GM21576 (cell line): ENCODE measurements around the gene SNX20.
A peak's percentile ranks its signal among the peaks of the same experiment; 100 is the strongest.

Source experiments
- ATAC-seq: cut with Tn5 transposase; IDR thresholded peaks from one replicate; pipeline ENCODE4 v1.9.1; 2021; ENCODE audit warnings: mild to moderate bottlenecking, moderate library complexity; ENCODE audit not compliant: unreplicated experiment

SNX20 gene, protein sequence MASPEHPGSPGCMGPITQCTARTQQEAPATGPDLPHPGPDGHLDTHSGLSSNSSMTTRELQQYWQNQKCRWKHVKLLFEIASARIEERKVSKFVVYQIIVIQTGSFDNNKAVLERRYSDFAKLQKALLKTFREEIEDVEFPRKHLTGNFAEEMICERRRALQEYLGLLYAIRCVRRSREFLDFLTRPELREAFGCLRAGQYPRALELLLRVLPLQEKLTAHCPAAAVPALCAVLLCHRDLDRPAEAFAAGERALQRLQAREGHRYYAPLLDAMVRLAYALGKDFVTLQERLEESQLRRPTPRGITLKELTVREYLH

DNA sequence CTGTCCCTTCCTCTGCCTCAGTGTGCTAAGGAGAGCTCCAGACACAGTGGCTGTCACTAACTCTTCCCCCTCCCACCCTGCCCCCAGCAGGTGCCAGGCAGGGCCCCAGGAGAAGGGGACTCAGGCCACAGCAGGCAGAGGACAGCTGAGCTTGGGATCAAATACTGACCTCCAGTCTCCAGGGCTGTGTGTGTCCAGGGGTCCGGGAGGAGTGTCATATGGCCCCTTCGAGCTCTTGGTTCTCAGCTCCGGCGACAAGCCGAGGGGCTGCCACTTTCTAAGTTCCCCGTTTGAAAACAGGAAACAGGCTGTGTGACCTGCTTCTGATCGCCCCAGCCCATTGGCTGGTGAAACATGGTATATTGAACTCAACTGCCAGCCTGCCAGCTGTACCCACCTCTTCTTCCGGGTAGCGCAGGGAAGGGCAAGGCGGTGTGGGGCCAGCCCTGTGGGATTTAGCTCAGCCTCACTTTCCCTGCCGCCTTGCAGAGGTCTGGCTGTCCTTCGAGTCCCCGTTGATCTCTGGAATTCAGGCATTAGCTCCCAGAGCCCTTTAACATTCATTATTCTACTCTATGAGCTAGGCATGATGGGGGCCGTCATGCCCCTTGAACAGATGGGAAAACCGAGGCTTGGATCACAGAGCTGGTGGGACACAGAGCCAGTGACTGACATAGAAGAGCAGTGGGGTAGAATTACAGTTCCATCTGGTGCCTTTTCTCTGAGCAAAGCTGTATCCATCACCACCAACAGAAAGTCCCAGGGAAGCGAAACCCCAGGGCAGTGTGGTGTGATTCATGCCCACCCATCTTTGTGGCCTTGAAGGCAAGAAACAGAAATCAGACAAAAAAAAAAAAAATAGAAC lies at the start of gene SNX20:
Gene SNX20, minus strand, starts transcription at position 292 of the 865 bp plus-strand sequence. CDS start 3,786 bp downstream, outside the sequence.
- ATAC-seq = peak; percentile 56

GRCh38 chr16:50724306-50724705 lies 43.2 kb upstream of the SNX20 start:
- no peak for ATAC-seq

DNA sequence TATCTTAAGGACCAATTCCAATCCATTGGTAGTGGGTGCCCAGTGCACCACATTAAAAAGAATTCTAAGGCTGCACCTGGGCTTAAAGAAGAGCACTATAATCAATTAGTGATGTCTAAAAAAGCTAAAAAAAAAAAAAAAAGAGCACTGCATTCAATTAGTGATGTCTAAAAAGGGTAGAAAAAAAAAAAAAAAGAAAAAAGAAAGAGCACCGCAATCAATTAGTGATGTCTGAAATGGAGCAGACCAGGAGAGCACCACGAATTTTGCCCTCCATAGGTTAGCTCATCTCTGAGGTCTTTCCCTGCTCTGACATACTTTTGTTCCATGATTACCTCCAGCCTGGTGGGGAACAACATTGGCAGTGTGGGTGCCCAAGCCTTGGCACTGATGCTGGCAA lies 41.8 kb upstream of the SNX20 start:
- no peak for ATAC-seq

- ATAC-seq = no peak
Observed at GRCh38 chr16:50722405-50722737, 41.3 kb upstream of the SNX20 start.

DNA sequence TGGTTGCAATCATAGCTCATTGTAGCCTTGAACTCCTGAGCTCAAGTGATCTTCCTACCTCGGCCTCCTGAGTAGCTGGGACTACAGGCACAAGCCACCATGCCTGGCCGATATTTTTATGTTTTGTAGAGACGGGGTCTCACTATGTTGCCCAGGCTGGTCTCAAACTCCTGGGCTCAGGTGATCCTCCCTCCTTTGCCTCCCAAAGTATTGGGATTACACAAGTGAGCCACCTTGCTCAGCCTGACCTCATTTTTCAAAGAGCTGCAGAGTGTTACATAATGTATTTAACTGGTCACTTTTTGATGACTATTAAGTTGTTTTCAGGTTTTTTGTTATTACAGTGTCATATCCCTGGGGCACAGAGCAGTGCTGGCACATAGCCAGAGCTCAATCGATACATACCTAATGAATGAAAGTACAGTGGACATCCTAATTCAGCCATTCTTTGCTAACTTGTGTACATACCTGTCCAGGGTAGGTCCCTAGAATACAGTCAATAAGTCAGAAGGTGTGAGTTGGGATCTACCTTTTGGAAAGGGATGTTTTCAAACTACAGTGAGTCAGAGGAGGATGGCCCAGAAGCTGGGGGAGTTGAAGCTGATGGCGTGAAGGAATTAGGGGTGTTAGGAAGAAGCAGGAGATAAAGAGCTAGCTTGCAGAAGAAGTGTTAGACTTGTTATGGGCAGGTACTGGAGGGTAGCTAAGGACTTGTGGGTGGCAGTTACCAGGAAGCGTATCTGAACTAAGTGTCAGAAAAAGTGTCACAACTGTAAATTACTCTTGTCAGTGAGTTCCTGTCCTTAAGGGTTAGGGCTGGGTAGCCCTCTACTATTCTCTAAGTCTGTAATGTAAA lies 40.7 kb upstream of the SNX20 start:
- ATAC-seq = no peak

DNA sequence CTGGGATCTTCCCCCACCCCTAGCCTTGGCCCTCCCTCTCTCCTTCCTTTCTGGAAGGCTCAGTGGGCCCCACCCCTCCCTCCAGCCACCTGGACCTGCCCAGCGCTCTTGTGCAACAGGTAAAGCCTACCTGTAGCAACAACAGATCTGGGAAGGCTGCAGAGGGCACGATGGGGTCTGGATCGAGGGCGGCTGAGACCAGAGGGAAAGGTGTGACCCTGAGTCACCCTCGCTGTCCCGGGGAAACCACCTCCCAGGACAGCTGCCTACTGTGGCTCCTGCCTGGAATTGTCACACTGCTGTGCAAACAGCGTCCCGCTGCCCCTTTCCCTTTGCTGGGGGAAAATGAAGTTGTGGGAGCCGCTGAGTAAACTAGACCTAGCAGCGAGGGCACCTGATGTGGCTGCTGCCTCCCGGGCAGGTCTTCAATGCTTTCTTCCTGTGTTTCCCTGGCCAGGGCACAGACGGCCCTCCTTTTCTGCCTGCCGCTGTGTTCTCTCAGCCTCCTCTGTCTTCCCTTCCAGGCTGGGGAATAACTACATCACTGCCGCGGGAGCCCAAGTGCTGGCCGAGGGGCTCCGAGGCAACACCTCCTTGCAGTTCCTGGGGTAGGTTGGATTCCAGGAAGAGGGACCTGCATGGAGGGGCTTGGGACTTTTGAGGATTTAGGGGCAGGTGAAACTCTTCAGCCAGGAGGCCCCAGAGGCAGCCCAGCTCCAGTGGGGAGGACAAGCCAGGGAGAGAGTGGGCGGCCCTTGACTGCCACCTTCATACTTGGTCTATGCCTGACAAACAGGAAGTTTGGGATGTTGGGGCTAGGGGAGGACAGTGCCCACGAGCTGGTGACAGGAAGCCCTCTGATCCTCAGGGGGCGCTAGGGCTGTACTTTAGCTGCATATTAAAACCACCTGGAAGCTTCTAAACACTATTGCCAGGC lies 38.6 kb upstream of the SNX20 start:
- no peak for ATAC-seq

GRCh38 chr16:50718761-50719400 lies 37.8 kb upstream of the SNX20 start:
- ATAC-seq = no peak

DNA sequence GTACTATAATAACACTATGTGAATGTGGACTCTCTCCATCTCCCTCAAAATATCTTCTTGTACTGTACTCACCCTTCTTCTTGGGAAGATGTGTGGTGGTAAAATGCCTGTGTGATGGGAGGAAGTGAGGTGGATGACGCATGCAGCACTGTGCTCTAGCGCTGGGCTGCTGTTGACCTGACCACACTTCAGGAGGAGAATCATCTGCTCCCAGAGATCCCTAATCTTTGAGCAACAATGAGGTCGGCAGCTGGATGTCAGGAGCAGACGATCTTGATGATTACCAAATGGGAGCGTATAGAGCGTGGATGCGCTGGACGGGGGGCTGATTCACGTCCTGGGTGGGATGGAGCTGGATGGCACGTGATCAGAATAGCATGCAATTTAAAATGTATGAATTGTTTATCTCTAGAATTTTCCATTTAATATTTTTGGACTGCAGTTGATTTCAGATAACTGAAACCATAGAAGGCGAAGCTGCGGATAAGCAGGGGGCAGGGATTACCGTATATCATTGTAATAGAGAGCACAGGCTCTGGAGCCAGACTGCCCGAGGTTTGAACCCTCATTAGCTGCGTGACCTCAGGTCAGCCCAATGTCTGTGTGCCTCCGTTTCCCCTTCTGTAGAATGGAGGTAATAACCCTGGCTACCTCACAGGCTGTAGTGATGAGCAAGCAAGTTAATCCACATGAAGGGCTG lies 37.1 kb upstream of the SNX20 start:
- no peak for ATAC-seq

- ATAC-seq = no peak
Observed at GRCh38 chr16:50717494-50717893, 36.4 kb upstream of the SNX20 start.

DNA sequence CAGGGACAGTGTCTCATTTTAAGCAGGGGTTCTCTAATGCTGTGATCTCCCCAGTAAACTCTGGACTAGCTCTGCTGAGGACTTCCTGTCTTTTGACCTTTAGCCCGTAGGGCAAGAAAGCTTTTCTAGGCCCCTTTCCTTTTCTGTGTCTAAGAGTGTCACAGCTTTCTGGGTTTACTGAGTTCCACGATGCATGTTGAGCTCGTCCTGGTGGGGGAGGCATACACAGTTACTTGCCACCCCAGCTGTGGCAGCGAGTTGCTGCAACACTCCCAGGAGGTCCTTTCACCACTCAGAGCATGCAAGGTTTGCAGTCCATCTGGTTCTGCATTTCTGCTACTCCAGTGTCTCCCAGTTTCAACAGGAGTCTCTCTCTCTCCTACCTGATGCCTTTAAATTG lies 36.0 kb upstream of the SNX20 start:
- ATAC-seq = no peak

- ATAC-seq = no peak
Observed at GRCh38 chr16:50712956-50713355, 31.8 kb upstream of the SNX20 start.

DNA sequence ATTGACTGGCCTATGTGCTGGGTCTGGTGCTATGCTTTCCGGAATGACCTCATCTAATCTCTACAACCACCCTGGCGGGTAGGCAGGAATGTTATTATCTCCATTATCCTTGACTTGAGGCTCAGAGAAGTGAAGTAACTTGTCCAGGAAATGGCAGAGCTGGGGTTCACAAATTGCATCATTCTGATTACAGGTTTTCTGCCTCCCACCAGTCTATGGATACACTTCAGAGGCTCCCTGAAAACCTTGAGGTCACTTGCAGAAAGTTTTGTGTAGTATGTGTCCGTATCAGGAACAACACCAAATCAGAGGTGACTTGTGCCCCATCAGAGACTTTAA lies 31.4 kb upstream of the SNX20 start:
- ATAC-seq = no peak

GRCh38 chr16:50711862-50712559 lies 30.9 kb upstream of the SNX20 start:
- no peak for ATAC-seq

DNA sequence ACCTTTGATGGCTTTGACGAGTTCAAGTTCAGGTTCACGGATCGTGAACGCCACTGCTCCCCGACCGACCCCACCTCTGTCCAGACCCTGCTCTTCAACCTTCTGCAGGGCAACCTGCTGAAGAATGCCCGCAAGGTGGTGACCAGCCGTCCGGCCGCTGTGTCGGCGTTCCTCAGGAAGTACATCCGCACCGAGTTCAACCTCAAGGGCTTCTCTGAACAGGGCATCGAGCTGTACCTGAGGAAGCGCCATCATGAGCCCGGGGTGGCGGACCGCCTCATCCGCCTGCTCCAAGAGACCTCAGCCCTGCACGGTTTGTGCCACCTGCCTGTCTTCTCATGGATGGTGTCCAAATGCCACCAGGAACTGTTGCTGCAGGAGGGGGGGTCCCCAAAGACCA lies 29.9 kb upstream of the SNX20 start:
- no peak for ATAC-seq

GRCh38 chr16:50709980-50710379 lies 28.9 kb upstream of the SNX20 start:
- ATAC-seq = no peak

DNA sequence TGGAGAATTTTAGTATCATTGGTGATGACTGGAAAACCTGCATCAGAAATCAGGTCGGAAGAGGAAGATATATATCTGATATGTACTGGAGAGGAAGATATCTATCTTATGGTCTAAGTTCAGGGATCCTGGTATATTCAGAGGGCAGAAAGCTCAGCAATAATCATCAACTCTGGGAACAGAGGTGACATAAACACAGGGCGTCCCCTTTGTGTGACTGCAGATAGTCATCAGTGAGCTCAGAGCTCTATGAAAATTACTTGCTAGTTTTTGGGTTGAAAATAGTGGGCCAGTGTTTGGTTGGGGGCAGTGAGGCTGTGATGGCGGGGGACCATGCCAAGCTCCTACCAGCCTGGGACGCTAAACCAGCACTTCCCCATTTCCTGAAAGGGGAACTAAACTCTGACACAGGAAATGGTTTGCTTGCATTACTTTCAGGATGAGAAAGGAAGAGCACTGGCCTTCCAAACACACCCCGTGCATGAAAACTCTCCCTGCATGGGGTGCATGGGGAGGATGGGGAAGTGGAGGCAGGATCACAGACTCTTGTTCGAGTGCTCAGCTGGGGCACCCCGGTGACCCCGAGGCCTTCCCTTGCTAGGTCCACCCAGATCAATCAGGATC lies 28.1 kb upstream of the SNX20 start:
- peak; percentile 48 for ATAC-seq

GRCh38 chr16:50708373-50709060 lies 27.4 kb upstream of the SNX20 start:
- ATAC-seq = no peak

- no peak for ATAC-seq
Observed at GRCh38 chr16:50706250-50706649, 25.1 kb upstream of the SNX20 start.
